Stimulated activated naive CD8-positive, alpha-beta T cell treated with anti-CD3 and anti-CD28 coated beads, Interleukin-15, amount 100 ng/mL, for 72 hours (primary cell): ENCODE data around the gene PMS1.
"Not testable (repeated sequence)": the region's sequence is repeated elsewhere in the genome, so short reads cannot be mapped to it uniquely, and the experiment has no call there.

Experiments used
- ATAC-seq: fragments of 150-1000 bp; cut with Tn5 transposase; 2 replicates; pipeline ENCODE4 v1.10.0; 2021; ENCODE audit warnings: mild to moderate bottlenecking, moderate library complexity
- DNase-seq, 2 donors: peaks; one replicate each; pipeline ENCODE4 v3.0.0; 2021 to 2022
- H3K27ac Mint-ChIP-seq, 2 donors: one replicate each; pipeline ENCODE4 v1.8.0; 2022; ENCODE audit warnings: mild to moderate bottlenecking in 2 of 2, mixed read lengths in 2 of 2, moderate library complexity in 2 of 2
- H3K27me3 Mint-ChIP-seq: one replicate; pipeline ENCODE4 v1.8.0; 2022; ENCODE audit warnings: mixed read lengths
- H3K4me1 Mint-ChIP-seq: one replicate; pipeline ENCODE4 v1.8.0; 2022; ENCODE audit warnings: mild to moderate bottlenecking, mixed read lengths
- H3K4me3 Mint-ChIP-seq, 2 donors: one replicate each; pipeline ENCODE4 v1.8.0; 2022; ENCODE audit warnings: mild to moderate bottlenecking in 2 of 2, mixed read lengths in 2 of 2, moderate library complexity in 1 of 2
- H3K9me3 Mint-ChIP-seq, 2 donors: one replicate each; pipeline ENCODE4 v1.8.0; 2022; ENCODE audit warnings: mixed read lengths in 2 of 2

Gene PMS1

GRCh38 chr2:189870381-189871085, 86.3 kb downstream of the PMS1 start:
- no peak for ATAC-seq
- Mint-ChIP-seq H3K27ac (no peak overlapping the region), H3K27me3 (no peaks in the 10 kb centered on the region), H3K4me3 (no peak overlapping the region), H3K4me1 (peaks cover 16% of the 10 kb centered on the region), H3K9me3 (peaks cover 6 to 11% of the 10 kb centered on the region in 2 donors)
- DNase-seq = no peak

- H3K27ac Mint-ChIP-seq = no peak overlapping the region
- peaks cover 16% of the 10 kb centered on the region for H3K4me1 Mint-ChIP-seq
- H3K4me3 Mint-ChIP-seq = no peak overlapping the region
Measured at GRCh38 chr2:189873696-189874095, 89.4 kb downstream of the PMS1 start.

GRCh38 chr2:189874586-189875320, 90.5 kb downstream of the PMS1 start:
- no peak for DNase-seq
- Mint-ChIP-seq H3K9me3 (peaks cover 7 to 15% of the 10 kb centered on the region in 2 donors), H3K4me3 (peak overlapping the region; percentile 3 to 29), H3K27me3 (no peaks in the 10 kb centered on the region), H3K4me1 (peaks cover 16% of the 10 kb centered on the region), H3K27ac (peak overlapping the region; percentile 55 to 86)
- ATAC-seq = peak; percentile 60

More at GRCh38 chr2:189873696-189874095, 89.4 kb downstream of the PMS1 start:
- H3K27me3 Mint-ChIP-seq = no peaks in the 10 kb centered on the region
- DNase-seq (no peak), ATAC-seq (no peak)
- H3K9me3 Mint-ChIP-seq = peaks cover 7 to 15% of the 10 kb centered on the region in 2 donors

- H3K4me3 Mint-ChIP-seq = no peak overlapping the region
- no peaks in the 10 kb centered on the region for H3K27me3 Mint-ChIP-seq
- DNase-seq (no peak), ATAC-seq (no peak)
- peaks cover 16% of the 10 kb centered on the region for H3K4me1 Mint-ChIP-seq
- H3K9me3 Mint-ChIP-seq = peaks cover 7 to 15% of the 10 kb centered on the region in 2 donors
- peak overlapping the region in 1 of 2 donors; percentile 70 for H3K27ac Mint-ChIP-seq
Measured at GRCh38 chr2:189876271-189876670, 92.0 kb downstream of the PMS1 start.

GRCh38 chr2:189879716-189880081, 95.4 kb downstream of the PMS1 start:
- ATAC-seq (no peak), DNase-seq (no peak)
- Mint-ChIP-seq H3K9me3 (peaks cover 7 to 13% of the 10 kb centered on the region in 2 donors), H3K27me3 (no peaks in the 10 kb centered on the region), H3K4me3 (no peak overlapping the region), H3K27ac (no peak overlapping the region), H3K4me1 (peaks cover 8% of the 10 kb centered on the region)

GRCh38 chr2:189880429-189880828, 96.2 kb downstream of the PMS1 start:
- H3K9me3 Mint-ChIP-seq = peaks cover 3 to 6% of the 10 kb centered on the region in 2 donors
- H3K4me3 Mint-ChIP-seq = no peak overlapping the region
- H3K27me3 Mint-ChIP-seq = no peaks in the 10 kb centered on the region
- no peak for DNase-seq
- H3K4me1 Mint-ChIP-seq = peaks cover under 1% of the 10 kb centered on the region
- no peak for ATAC-seq
- no peak overlapping the region for H3K27ac Mint-ChIP-seq

- no peak for DNase-seq
- no peaks in the 10 kb centered on the region for H3K4me1 Mint-ChIP-seq
- peaks cover 0 to 3% of the 10 kb centered on the region in 2 donors for H3K9me3 Mint-ChIP-seq
- H3K4me3 Mint-ChIP-seq = no peak overlapping the region
- no peaks in the 10 kb centered on the region for H3K27me3 Mint-ChIP-seq
- no peak overlapping the region for H3K27ac Mint-ChIP-seq
- ATAC-seq = no peak
Measured at GRCh38 chr2:189880832-189881492, 96.7 kb downstream of the PMS1 start.

DNA sequence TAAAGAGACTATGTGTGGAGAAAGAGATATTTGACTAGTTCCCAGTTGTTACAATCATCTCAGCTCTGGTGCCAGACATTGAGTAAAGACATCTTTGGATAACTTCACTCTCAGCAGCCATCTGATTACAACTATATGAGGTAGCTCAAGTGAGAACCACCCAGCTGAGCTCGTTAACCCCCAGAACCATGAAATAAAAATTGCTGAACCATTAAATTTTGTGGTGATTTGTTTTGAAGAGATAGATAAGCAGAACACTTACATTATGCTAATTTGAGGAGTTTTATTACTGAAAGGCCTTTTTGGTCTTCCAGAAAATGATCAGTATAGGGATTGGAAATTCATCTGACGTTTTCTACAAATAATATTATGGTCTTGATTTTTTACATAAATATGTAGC, 101.1 kb downstream of the PMS1 start:
- Mint-ChIP-seq H3K4me1 (no peaks in the 10 kb centered on the region), H3K27me3 (peaks cover 11% of the 10 kb centered on the region), H3K4me3 (no peak overlapping the region), H3K27ac (no peak overlapping the region), H3K9me3 (peaks cover 11 to 15% of the 10 kb centered on the region in 2 donors)
- DNase-seq (no peak), ATAC-seq (no peak)

GRCh38 chr2:189892546-189893294, 108.5 kb downstream of the PMS1 start:
- Mint-ChIP-seq H3K9me3 (peaks cover 11 to 19% of the 10 kb centered on the region in 2 donors), H3K27me3 (peaks cover 29% of the 10 kb centered on the region)
- H3K27ac Mint-ChIP-seq, H3K4me3 Mint-ChIP-seq, H3K4me1 Mint-ChIP-seq, DNase-seq, ATAC-seq: not testable (repeated sequence)

DNA sequence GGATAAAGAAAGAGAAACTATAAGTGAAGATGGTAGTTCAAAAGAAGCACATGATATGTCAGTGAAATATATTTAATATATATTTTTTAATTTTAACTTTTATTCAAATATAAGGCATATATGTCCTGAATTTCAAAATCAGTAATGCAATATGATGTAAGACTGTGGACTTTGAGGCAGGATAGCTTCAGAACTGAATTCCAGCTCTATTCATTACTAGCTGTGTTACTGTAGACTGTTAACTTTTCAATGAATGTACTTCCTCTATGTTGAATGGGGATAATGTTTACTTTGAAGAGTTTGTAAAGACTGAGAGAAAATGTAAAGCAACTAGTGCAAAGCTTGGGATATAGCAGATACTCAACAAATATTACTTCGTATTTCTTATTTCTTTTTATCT, 112.6 kb downstream of the PMS1 start:
- peaks cover 0 to 4% of the 10 kb centered on the region in 2 donors for H3K9me3 Mint-ChIP-seq
- ATAC-seq = no peak
- H3K4me3 Mint-ChIP-seq = no peak overlapping the region
- no peak for DNase-seq
- peaks cover 8% of the 10 kb centered on the region for H3K27me3 Mint-ChIP-seq
- H3K4me1 Mint-ChIP-seq = no peaks in the 10 kb centered on the region
- H3K27ac Mint-ChIP-seq = no peak overlapping the region

GRCh38 chr2:189899101-189899500, 114.9 kb downstream of the PMS1 start:
- Mint-ChIP-seq H3K4me1 (no peaks in the 10 kb centered on the region), H3K4me3 (no peak overlapping the region), H3K27ac (no peak overlapping the region), H3K9me3 (no peaks in the 10 kb centered on the region), H3K27me3 (no peaks in the 10 kb centered on the region)
- DNase-seq = no peak
- no peak for ATAC-seq

- no peaks in the 10 kb centered on the region for H3K9me3 Mint-ChIP-seq
- ATAC-seq (no peak), DNase-seq (no peak)
- no peak overlapping the region for H3K27ac Mint-ChIP-seq
- H3K4me3 Mint-ChIP-seq = no peak overlapping the region
- no peaks in the 10 kb centered on the region for H3K27me3 Mint-ChIP-seq
- H3K4me1 Mint-ChIP-seq = no peaks in the 10 kb centered on the region
Measured at GRCh38 chr2:189900726-189901125, 116.5 kb downstream of the PMS1 start.

DNA sequence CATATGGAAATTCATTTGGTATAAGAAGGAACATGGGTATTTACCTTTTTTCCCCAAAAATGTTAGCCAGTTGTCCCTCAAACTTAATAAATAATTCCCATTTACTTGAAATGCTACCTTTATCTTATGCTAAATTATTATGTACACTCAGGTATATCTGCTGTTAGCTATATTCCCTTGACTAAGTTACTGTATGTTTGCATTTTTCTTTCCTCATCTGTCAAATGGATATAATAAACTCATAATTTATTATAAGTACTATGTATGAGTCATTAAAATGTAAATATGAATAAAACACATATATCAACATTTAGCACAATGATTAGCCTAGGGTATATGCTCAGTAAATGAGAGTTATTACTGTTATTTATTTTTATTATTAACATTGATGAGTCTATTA, 117.4 kb downstream of the PMS1 start:
- H3K27me3 Mint-ChIP-seq = no peaks in the 10 kb centered on the region
- H3K4me3 Mint-ChIP-seq = no peak overlapping the region
- H3K27ac Mint-ChIP-seq = no peak overlapping the region
- no peaks in the 10 kb centered on the region for H3K4me1 Mint-ChIP-seq
- H3K9me3 Mint-ChIP-seq = no peaks in the 10 kb centered on the region
- DNase-seq (no peak), ATAC-seq (no peak)

GRCh38 chr2:189913821-189914220, 129.6 kb downstream of the PMS1 start:
- H3K27ac Mint-ChIP-seq = no peak overlapping the region
- H3K4me1 Mint-ChIP-seq = no peaks in the 10 kb centered on the region
- DNase-seq = no peak

DNA sequence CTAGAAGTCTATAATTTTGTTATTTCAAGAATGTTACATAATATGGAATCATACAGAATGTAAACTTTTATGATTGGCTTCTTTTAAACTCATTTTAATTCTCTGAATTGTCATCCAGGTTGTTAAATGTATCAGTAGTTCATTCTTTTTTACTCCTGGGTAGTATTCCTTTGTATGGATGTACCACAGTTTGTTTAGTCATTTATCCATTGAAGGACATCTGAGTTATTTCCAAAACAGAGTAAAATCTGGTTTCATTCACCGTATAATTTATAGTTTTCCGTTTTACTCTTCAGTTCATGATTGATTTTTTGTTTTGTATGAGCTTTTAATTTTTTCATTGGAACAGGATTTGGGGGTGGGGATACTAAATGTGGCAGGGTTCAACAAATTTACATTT, 132.4 kb downstream of the PMS1 start:
- ATAC-seq (no peak), DNase-seq (no peak)
- Mint-ChIP-seq H3K27ac (no peak overlapping the region), H3K9me3 (no peaks in the 10 kb centered on the region), H3K4me3 (no peak overlapping the region), H3K4me1 (no peaks in the 10 kb centered on the region), H3K27me3 (peaks cover 32% of the 10 kb centered on the region)

More at GRCh38 chr2:189913821-189914220, 129.6 kb downstream of the PMS1 start:
- Mint-ChIP-seq H3K27me3 (peaks cover 10% of the 10 kb centered on the region), H3K4me3 (no peak overlapping the region), H3K9me3 (no peaks in the 10 kb centered on the region)
- ATAC-seq = no peak
